Measurements from ENCODE around the gene SRC. TPM values are rescaled to one million over a fixed set of nuclear protein-coding genes. Genes with fewer than 3 reads are reported as not detected.

SRC gene
- total and polyA plus RNA-seq, 2 of the 8 experiments (the other 6 are each of a cell fraction or from before 2014, with no cell fraction given), result 27.6 to 28.8 TPM

DNA sequence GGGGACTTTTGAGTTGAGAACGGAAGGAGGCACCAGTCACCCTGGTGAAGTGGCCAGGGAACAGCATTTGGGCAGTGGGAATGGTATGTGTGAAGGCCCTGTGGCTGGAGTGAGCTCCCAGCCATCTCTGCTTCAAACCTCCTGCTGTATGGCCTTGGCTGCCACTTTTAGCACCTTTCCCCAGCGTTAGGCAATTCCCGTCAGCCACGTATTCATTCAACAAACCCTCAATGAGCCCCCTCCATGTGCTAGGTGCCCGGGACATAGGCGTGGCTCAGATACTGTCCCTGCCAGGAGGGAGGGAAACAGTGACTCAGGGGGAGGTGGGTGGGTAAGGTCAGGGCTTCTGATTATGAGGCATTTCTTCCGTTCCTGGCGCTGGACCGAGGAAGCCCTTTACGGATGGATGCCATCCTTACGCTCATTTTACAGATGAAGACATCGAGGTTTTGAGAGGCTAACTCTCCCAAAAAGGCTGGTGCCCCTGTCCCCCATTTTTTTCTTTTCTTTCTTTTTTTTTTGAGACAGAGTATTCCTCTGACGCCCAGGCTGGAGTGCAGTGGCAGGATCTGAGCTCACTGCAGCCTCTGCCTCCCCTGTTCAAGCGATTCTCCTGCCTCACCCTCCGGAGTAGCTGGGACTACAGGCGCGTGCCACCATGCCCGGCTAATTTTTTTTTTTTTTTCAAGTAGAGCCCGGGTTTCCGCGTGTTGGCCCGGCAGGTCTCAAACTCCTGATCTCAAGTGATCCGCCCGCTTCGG, 37.5 kb downstream of the SRC start:
- no peak for DNase-seq (ENCODE audit: low read depth in 1 of 2, low spot score in 2 of 2)
- FAIRE-seq, result no peak
- H3K4ac ChIP-seq (replicated peaks; ENCODE audit: insufficient read length, low read depth, low read length), result no peak overlapping the region
- TF ChIP-seq TAF7 (optimal IDR thresholded peaks at IDR 0.05; ENCODE audit: borderline replicate concordance, low read depth, low read length), result no peak
- TF ChIP-seq NRF1 (IDR thresholded peaks at IDR 0.05; ENCODE audit: low read depth, low read length), result no peak
- TF ChIP-seq KDM1A (IDR thresholded peaks at IDR 0.05; ENCODE audit: borderline replicate concordance, low read length), result 0 out of 2 replicates have a peak, but pooled peaks have one; percentile 3
- TF ChIP-seq PHF8 (conservative IDR thresholded peaks at IDR 0.05; ENCODE audit: low read depth, low read length), result no peak
- ChIA-PET POLR2A (ENCODE audit: partially characterized antibody) (interaction anchor here (0.6 to 3.3 kb wide), 6 partner anchors 13 to 249 kb away, joined by 3 to 20 read pairs (median 4); no protein-coding TSS in a partner anchor), CTCF (ENCODE audit: partially characterized antibody) (interaction anchor here (0.5 to 5.1 kb wide), 22 partner anchors 8 to 231 kb away, joined by 3 to 68 read pairs (median 5); no protein-coding TSS in a partner anchor)
- 90% methylated on average over 19 of the region's 25 CpGs; no CpG with 5 or more reads in 1 of the 2 experiments for WGBS, 2 experiments (ENCODE audit: extremely low coverage in 1 of 2, insufficient coverage in 1 of 2, insufficient read length in 1 of 2, insufficient replicate concordance in 2 of 2, low coverage in 1 of 2, low lambda C conversion rate in 2 of 2, missing lambda C conversion rate in 1 of 2)
- no peaks in the 10 kb centered on the region for H3K9me3 ChIP-seq (ENCODE audit: insufficient read depth in 2 of 2, low read depth in 1 of 2, low read length in 1 of 2)
- no peak overlapping the region; the same call in 1 of the 2 replicates for H2BK12ac ChIP-seq (ENCODE audit: low read depth, low read length)
- no peak overlapping the region for H3K18ac ChIP-seq (ENCODE audit: extremely low read depth, low read length)
- no peak overlapping the region for H2BK15ac ChIP-seq (ENCODE audit: low read length)
- H3K4me3 ChIP-seq (ENCODE audit: extremely low read depth in 1 of 4, insufficient read depth in 2 of 4, low read depth in 3 of 4, low read length in 4 of 4), result peak overlapping the region in 1 of 4 experiments; percentile 63; a peak in 2 of 8 replicates
- no peaks in the 10 kb centered on the region for H3K27me3 ChIP-seq (replicated peaks in 1 of 4; ENCODE audit: control insufficient read depth in 3 of 4, extremely low read depth in 1 of 4, insufficient read depth in 3 of 4, low read length in 3 of 4)
- H2BK20ac ChIP-seq (ENCODE audit: low read length), result no peak overlapping the region
- H4K91ac ChIP-seq (replicated peaks; ENCODE audit: insufficient read length, low read length), result no peak overlapping the region
- H3K27ac ChIP-seq (ENCODE audit: low read depth, low read length), result no peak overlapping the region
- H2AK5ac ChIP-seq (ENCODE audit: low read depth, low read length), result no peak overlapping the region
- H3K56ac ChIP-seq (replicated peaks; ENCODE audit: insufficient read length, low read depth, low read length), result no peak overlapping the region
- H4K5ac ChIP-seq (ENCODE audit: insufficient read length, low read depth, low read length), result no peak overlapping the region
- H3K23me2 ChIP-seq (ENCODE audit: low read depth, low read length), result peaks cover 3% of the 10 kb centered on the region; the same call in 1 of the 2 replicates
- no peak overlapping the region for H3K14ac ChIP-seq (ENCODE audit: insufficient read length)
- no peak overlapping the region for H4K8ac ChIP-seq (ENCODE audit: extremely low read depth, insufficient read depth, low read length)
- no peak overlapping the region for H3K23ac ChIP-seq (ENCODE audit: insufficient read length)
- peak overlapping the region; percentile 23 to 62; a peak in 1 of 4 replicates for H3K4me2 ChIP-seq (ENCODE audit: insufficient read depth in 1 of 2, low read depth in 2 of 2, low read length in 2 of 2)
- peaks cover 0 to 10% (median 3%) of the 10 kb centered on the region in 4 experiments; a peak in 3 of 8 replicates for H3K36me3 ChIP-seq (ENCODE audit: control insufficient read depth in 2 of 4, insufficient read depth in 4 of 4, low read length in 3 of 4)
- H3K79me2 ChIP-seq (ENCODE audit: control insufficient read depth in 1 of 2, insufficient read depth in 2 of 2, low read length in 2 of 2), result no peaks in the 10 kb centered on the region
- H4K20me1 ChIP-seq (replicated peaks in 1 of 2; ENCODE audit: control insufficient read depth in 1 of 2, insufficient read depth in 2 of 2, low read length in 2 of 2), result peaks cover 2 to 3% of the 10 kb centered on the region in 2 experiments
- H2AFZ ChIP-seq (ENCODE audit: low read length), result no peak overlapping the region
- H3K79me1 ChIP-seq (ENCODE audit: low read depth, low read length), result peaks cover 2% of the 10 kb centered on the region
- no peak overlapping the region for H3K9ac ChIP-seq (replicated peaks in 1 of 4; ENCODE audit: extremely low read depth in 1 of 4, low read depth in 3 of 4, low read length in 3 of 4)
- H2BK120ac ChIP-seq (replicated peaks; ENCODE audit: low read depth, low read length), result no peak overlapping the region
- no peak overlapping the region for H2BK5ac ChIP-seq (ENCODE audit: low read depth, low read length)
- H3K4me1 ChIP-seq (replicated peaks in 1 of 4; ENCODE audit: control insufficient read depth in 3 of 4, insufficient read depth in 4 of 4, low read length in 3 of 4), result peaks cover 0 to 6% (median 3%) of the 10 kb centered on the region in 4 experiments; a peak in 6 of 7 replicates

All from H1 (cell line).